ENCODE data around the gene CLSTN3.

Gene CLSTN3

DNA sequence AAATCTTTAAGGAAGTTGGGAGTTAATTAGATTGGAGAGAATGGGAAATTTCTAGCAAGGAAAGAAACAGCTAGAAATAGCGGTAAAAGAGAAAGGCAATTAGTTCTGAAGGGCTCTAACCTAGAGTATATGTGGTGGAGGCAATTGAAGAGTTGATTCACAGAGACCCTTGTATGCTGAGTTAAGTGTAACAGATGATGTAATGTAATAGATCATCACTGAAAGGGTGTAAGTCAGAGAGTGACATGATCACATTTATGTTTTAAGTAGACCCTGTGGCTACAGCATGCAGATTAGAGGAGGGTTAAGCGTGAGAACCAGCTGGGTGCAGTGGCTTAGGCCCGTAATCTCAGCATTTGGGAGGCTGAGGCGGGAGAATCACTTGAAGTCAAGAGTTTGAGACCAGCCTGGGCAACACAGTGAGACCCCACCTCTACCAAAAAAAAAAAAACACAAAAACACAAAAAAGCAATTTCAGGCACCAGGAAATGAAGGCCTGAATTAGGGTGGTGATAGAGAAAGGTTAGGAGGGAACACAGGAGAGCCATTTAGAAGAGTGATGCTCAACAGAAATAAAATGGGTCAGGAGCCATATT is 4.4 kb upstream of the CLSTN3 start (continued):
- TF ChIP-seq, protein P1, sequence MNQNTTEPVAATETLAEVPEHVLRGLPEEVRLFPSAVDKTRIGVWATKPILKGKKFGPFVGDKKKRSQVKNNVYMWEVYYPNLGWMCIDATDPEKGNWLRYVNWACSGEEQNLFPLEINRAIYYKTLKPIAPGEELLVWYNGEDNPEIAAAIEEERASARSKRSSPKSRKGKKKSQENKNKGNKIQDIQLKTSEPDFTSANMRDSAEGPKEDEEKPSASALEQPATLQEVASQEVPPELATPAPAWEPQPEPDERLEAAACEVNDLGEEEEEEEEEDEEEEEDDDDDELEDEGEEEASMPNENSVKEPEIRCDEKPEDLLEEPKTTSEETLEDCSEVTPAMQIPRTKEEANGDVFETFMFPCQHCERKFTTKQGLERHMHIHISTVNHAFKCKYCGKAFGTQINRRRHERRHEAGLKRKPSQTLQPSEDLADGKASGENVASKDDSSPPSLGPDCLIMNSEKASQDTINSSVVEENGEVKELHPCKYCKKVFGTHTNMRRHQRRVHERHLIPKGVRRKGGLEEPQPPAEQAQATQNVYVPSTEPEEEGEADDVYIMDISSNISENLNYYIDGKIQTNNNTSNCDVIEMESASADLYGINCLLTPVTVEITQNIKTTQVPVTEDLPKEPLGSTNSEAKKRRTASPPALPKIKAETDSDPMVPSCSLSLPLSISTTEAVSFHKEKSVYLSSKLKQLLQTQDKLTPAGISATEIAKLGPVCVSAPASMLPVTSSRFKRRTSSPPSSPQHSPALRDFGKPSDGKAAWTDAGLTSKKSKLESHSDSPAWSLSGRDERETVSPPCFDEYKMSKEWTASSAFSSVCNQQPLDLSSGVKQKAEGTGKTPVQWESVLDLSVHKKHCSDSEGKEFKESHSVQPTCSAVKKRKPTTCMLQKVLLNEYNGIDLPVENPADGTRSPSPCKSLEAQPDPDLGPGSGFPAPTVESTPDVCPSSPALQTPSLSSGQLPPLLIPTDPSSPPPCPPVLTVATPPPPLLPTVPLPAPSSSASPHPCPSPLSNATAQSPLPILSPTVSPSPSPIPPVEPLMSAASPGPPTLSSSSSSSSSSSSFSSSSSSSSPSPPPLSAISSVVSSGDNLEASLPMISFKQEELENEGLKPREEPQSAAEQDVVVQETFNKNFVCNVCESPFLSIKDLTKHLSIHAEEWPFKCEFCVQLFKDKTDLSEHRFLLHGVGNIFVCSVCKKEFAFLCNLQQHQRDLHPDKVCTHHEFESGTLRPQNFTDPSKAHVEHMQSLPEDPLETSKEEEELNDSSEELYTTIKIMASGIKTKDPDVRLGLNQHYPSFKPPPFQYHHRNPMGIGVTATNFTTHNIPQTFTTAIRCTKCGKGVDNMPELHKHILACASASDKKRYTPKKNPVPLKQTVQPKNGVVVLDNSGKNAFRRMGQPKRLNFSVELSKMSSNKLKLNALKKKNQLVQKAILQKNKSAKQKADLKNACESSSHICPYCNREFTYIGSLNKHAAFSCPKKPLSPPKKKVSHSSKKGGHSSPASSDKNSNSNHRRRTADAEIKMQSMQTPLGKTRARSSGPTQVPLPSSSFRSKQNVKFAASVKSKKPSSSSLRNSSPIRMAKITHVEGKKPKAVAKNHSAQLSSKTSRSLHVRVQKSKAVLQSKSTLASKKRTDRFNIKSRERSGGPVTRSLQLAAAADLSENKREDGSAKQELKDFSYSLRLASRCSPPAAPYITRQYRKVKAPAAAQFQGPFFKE (tag by site-specific recombination; IDR thresholded peaks at IDR 0.05; ENCODE audit: borderline replicate concordance) = no peak
- TF ChIP-seq ZBTB21 (tag by site-specific recombination; IDR thresholded peaks at IDR 0.05) (peak; percentile 8; the same call in 1 of the 2 replicates), ZNF629 (tag by site-specific recombination; IDR thresholded peaks at IDR 0.05) (peak; percentile 50)
- TF ChIP-seq, protein P2, sequence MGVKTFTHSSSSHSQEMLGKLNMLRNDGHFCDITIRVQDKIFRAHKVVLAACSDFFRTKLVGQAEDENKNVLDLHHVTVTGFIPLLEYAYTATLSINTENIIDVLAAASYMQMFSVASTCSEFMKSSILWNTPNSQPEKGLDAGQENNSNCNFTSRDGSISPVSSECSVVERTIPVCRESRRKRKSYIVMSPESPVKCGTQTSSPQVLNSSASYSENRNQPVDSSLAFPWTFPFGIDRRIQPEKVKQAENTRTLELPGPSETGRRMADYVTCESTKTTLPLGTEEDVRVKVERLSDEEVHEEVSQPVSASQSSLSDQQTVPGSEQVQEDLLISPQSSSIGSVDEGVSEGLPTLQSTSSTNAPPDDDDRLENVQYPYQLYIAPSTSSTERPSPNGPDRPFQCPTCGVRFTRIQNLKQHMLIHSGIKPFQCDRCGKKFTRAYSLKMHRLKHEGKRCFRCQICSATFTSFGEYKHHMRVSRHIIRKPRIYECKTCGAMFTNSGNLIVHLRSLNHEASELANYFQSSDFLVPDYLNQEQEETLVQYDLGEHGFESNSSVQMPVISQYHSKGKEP (tag by site-specific recombination; IDR thresholded peaks at IDR 0.05) = no peak
- TF ChIP-seq, protein P3, sequence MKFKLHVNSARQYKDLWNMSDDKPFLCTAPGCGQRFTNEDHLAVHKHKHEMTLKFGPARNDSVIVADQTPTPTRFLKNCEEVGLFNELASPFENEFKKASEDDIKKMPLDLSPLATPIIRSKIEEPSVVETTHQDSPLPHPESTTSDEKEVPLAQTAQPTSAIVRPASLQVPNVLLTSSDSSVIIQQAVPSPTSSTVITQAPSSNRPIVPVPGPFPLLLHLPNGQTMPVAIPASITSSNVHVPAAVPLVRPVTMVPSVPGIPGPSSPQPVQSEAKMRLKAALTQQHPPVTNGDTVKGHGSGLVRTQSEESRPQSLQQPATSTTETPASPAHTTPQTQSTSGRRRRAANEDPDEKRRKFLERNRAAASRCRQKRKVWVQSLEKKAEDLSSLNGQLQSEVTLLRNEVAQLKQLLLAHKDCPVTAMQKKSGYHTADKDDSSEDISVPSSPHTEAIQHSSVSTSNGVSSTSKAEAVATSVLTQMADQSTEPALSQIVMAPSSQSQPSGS (tag by site-specific recombination; IDR thresholded peaks at IDR 0.05; ENCODE audit: low read depth) = peak; percentile 88

DNA sequence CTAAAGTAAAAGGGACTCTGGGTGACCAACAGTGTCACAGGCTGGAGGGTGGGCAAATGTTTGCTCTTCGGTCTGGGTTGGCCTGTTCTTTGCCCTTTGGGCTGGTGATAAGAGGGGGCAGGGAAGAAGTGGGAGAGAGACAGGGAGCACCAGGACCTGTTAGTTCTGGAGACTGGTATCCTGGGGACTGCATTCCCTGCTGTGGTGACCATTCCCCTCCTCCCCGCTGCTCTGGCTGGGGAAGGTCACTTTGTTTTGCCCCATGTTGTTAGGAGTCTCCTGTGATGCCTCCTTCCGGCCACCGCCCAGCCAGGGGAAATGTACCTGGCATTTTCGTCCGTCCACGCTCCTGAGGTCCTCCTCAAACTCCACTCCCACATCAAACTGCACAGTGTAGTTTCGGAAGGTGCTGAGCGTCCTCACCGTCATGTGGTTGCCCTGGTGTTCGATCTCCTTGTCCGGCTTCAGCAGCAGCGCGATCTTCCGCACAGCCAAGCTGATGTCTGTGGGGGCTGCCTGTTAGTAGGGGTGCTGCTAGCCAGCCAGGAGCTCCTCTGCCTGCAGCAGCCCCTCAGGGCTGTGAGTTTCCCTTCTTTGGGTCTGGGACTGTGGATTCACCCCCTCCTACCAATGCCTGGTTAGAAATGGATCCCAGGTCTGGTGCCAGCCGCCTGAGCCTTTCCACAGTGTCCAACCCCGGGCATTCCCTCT is 2.1 kb upstream of the CLSTN3 start:
- no peaks in the 10 kb centered on the region for H3K9me3 ChIP-seq (ENCODE audit: control insufficient read depth, insufficient read depth, low read depth, low read length)
- TF ChIP-seq ZBTB48 (tag by site-specific recombination; IDR thresholded peaks at IDR 0.05) (no peak), KLF10 (tag by site-specific recombination; IDR thresholded peaks at IDR 0.05) (no peak), ZNF530 (tag by site-specific recombination; IDR thresholded peaks at IDR 0.05; ENCODE audit: low read depth) (no peak), ZNF2 (tag by site-specific recombination; IDR thresholded peaks at IDR 0.05) (no peak), ZNF223 (tag by site-specific recombination; IDR thresholded peaks at IDR 0.05) (no peak), ZBTB8A (tag by site-specific recombination; IDR thresholded peaks at IDR 0.05) (no peak)
- TF ChIP-seq, protein P4, sequence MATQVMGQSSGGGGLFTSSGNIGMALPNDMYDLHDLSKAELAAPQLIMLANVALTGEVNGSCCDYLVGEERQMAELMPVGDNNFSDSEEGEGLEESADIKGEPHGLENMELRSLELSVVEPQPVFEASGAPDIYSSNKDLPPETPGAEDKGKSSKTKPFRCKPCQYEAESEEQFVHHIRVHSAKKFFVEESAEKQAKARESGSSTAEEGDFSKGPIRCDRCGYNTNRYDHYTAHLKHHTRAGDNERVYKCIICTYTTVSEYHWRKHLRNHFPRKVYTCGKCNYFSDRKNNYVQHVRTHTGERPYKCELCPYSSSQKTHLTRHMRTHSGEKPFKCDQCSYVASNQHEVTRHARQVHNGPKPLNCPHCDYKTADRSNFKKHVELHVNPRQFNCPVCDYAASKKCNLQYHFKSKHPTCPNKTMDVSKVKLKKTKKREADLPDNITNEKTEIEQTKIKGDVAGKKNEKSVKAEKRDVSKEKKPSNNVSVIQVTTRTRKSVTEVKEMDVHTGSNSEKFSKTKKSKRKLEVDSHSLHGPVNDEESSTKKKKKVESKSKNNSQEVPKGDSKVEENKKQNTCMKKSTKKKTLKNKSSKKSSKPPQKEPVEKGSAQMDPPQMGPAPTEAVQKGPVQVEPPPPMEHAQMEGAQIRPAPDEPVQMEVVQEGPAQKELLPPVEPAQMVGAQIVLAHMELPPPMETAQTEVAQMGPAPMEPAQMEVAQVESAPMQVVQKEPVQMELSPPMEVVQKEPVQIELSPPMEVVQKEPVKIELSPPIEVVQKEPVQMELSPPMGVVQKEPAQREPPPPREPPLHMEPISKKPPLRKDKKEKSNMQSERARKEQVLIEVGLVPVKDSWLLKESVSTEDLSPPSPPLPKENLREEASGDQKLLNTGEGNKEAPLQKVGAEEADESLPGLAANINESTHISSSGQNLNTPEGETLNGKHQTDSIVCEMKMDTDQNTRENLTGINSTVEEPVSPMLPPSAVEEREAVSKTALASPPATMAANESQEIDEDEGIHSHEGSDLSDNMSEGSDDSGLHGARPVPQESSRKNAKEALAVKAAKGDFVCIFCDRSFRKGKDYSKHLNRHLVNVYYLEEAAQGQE (tag by site-specific recombination; IDR thresholded peaks at IDR 0.05) = no peak
- TF ChIP-seq, protein P5, sequence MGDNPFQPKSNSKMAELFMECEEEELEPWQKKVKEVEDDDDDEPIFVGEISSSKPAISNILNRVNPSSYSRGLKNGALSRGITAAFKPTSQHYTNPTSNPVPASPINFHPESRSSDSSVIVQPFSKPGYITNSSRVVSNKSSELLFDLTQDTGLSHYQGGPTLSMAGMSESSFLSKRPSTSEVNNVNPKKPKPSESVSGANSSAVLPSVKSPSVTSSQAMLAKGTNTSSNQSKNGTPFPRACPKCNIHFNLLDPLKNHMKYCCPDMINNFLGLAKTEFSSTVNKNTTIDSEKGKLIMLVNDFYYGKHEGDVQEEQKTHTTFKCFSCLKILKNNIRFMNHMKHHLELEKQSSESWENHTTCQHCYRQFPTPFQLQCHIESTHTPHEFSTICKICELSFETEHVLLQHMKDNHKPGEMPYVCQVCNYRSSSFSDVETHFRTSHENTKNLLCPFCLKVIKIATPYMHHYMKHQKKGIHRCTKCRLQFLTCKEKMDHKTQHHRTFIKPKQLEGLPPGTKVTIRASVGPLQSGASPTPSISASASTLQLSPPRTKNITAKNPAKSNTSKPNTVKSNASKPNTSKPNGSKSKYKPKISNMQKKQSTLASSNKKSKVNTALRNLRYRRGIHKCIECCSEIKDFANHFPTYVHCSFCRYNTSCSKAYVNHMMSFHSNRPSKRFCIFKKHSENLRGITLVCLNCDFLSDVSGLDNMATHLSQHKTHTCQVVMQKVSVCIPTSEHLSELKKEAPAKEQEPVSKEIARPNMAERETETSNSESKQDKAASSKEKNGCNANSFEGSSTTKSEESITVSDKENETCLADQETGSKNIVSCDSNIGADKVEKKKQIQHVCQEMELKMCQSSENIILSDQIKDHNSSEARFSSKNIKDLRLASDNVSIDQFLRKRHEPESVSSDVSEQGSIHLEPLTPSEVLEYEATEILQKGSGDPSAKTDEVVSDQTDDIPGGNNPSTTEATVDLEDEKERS (tag by site-specific recombination; IDR thresholded peaks at IDR 0.05) = no peak
- peaks cover 0 to 4% of the 10 kb centered on the region in 2 experiments; a peak in 1 of 3 replicates for H3K36me3 ChIP-seq (ENCODE audit: control insufficient read depth in 2 of 2, insufficient read depth in 1 of 2, low read length in 2 of 2)
- H3K4me1 ChIP-seq (ENCODE audit: control insufficient read depth, insufficient read depth, low read length) = peaks cover 3% of the 10 kb centered on the region; the same call in 1 of the 2 replicates
- POLR2A ChIA-PET = no interaction called here
- no peak overlapping the region for H3K4me3 ChIP-seq (ENCODE audit: low read depth, low read length)
- H3K27ac ChIP-seq (ENCODE audit: extremely low read depth, low read depth, low read length) = no peak overlapping the region
- CTCF ChIA-PET = interaction anchor here (0.9 kb wide), 1 partner anchor 203 kb away, joined by 3 read pairs; no protein-coding TSS in a partner anchor

All from HEK293 (cell line).